HG03432 (cell line): ENCODE measurements around the gene RALY.
A peak's percentile ranks its signal among the peaks of the same experiment; 100 is the strongest.

Experiments
- ATAC-seq: cut with Tn5 transposase; IDR thresholded peaks from one replicate; pipeline ENCODE4 v1.9.1; 2021; ENCODE audit warnings: mild to moderate bottlenecking, moderate library complexity; ENCODE audit not compliant: unreplicated experiment

The RALY gene

GRCh38 chr20:33985830-33986229 is 7.9 kb upstream of the RALY start:
- no peak for ATAC-seq

- ATAC-seq = no peak
Observed at GRCh38 chr20:33986560-33987216, 7.0 kb upstream of the RALY start.

GRCh38 chr20:33990075-33990474 is 3.6 kb upstream of the RALY start:
- no peak for ATAC-seq

- ATAC-seq = no peak
Observed at GRCh38 chr20:33991502-33991901, 2.2 kb upstream of the RALY start.

- ATAC-seq = no peak
Observed at GRCh38 chr20:33992145-33992922, 1.4 kb upstream of the RALY start.

GRCh38 chr20:33992923-33993575 is 662 bp upstream of the RALY start:
- ATAC-seq = peak; percentile 73

GRCh38 chr20:33994222-33994913 is 657 bp downstream of the RALY start:
- peak; percentile 33 for ATAC-seq

GRCh38 chr20:33995053-33995831 is 1.5 kb downstream of the RALY start:
- ATAC-seq = no peak

- ATAC-seq = no peak
Observed at GRCh38 chr20:33999025-33999649, 5.4 kb downstream of the RALY start.

- ATAC-seq = no peak
Observed at GRCh38 chr20:34001378-34001777, 7.7 kb downstream of the RALY start.

- ATAC-seq = no peak
Observed at GRCh38 chr20:34004227-34004626, 10.5 kb downstream of the RALY start.

- no peak for ATAC-seq
Observed at GRCh38 chr20:34004790-34005457, 11.2 kb downstream of the RALY start.

GRCh38 chr20:34006619-34007018 is 12.9 kb downstream of the RALY start:
- ATAC-seq = no peak

GRCh38 chr20:34008477-34008876 is 14.8 kb downstream of the RALY start:
- no peak for ATAC-seq

GRCh38 chr20:34010405-34010931 is 16.8 kb downstream of the RALY start:
- ATAC-seq = no peak

GRCh38 chr20:34011275-34011674 is 17.6 kb downstream of the RALY start:
- no peak for ATAC-seq

GRCh38 chr20:34012330-34012729 is 18.6 kb downstream of the RALY start:
- no peak for ATAC-seq

GRCh38 chr20:34012735-34013134 is 19.0 kb downstream of the RALY start:
- ATAC-seq = no peak

- no peak for ATAC-seq
Observed at GRCh38 chr20:34013554-34013953, 19.8 kb downstream of the RALY start.
